SK-N-SH (cell line): Measurements from ENCODE around the gene NTM.

Experiments used
- CTCF ChIP-seq: fragments of 200-600 bp; sonication (generic); IDR thresholded peaks from 2 replicates; pipeline ENCODE4 v1.6.1; 2017; ENCODE audit warnings: antibody characterized with exemption, mild to moderate bottlenecking, moderate library complexity
- POLR2AphosphoS5 ChIP-seq: IDR thresholded peaks from 2 replicates; pipeline ENCODE4 v1.6.1; 2012; ENCODE audit warnings: low read depth, low read length
- RCOR1 ChIP-seq: fragments of 150-350 bp; IDR thresholded peaks from 2 replicates; pipeline ENCODE4 v1.6.1; 2017; ENCODE audit warnings: antibody characterized with exemption, low read length
- SIN3A ChIP-seq: IDR thresholded peaks from 2 replicates; pipeline ENCODE4 v1.6.1; 2012; ENCODE audit warnings: low read depth, mild to moderate bottlenecking, low read length, moderate library complexity, borderline replicate concordance

- TF ChIP-seq CTCF (no peak), SIN3A (no peak), RCOR1 (no peak), POLR2AphosphoS5 (no peak)
Observed at GRCh38 chr11:131373095-131373725, 2.8 kb downstream of the NTM start.
